Epithelial cell of esophagus (primary cell): Measurements from ENCODE around the gene B4GALNT3.
"Not testable (repeated sequence)": the region's sequence is repeated elsewhere in the genome, so short reads cannot be mapped to it uniquely, and the experiment has no call there.

ENCODE experiments used
- DNase-seq: peaks from one replicate; pipeline ENCODE4 v3.0.0; 2010; ENCODE audit warnings: low read depth
- H3K4me3 ChIP-seq: 2 replicates; pipeline ENCODE4 v1.5.1; 2011; ENCODE audit warnings: mild to moderate bottlenecking, low read length, control low read depth
- CTCF ChIP-seq: IDR thresholded peaks from 2 replicates; pipeline ENCODE4 v1.5.1; 2011; ENCODE audit warnings: low read depth, mild to moderate bottlenecking, low read length, control low read depth, inconsistent platforms; ENCODE audit not compliant: insufficient read depth; ENCODE audit errors: missing control alignments

Gene B4GALNT3

DNA sequence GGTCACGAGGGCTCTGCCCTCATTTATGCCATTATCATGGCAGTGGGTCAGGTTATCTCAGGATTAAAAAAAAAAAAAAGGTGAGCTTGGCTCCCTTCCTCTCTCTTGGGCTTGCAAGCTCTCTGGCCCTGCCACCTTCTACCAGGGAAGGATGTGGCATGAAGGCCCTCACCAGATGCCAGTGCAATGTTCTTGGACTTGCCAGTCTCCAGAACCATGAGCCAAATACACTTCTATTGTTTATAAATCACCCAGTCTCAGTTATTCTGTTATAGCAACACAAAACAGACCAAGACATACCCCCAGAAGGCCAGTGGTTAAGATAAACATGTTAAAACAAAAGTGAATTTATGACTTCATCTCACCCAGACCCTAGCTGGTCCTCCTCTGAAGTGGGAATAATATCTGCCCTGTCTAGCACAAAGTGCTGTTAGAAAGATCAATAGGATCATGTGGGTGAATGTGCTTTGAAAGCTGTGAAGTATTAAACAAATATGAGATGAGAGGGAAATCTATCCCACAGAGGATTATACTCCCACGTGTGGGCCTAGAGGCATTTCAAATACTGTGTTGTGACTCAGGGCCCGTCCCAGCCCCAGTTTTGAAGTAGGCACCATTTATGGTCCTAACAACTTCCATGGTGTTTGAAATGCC, 114.9 kb downstream of the B4GALNT3 start:
- DNase-seq = peak; percentile 90

GRCh38 chr12:575129-575502, 115.4 kb downstream of the B4GALNT3 start:
- no peak overlapping the region for H3K4me3 ChIP-seq
- DNase-seq = peak; percentile 85
- no peak for TF ChIP-seq CTCF

More for the DNA sequence above, 114.9 kb downstream of the B4GALNT3 start:
- no peak overlapping the region for H3K4me3 ChIP-seq
- TF ChIP-seq CTCF = no peak

GRCh38 chr12:575948-576614, 116.3 kb downstream of the B4GALNT3 start:
- peak; percentile 62 for TF ChIP-seq CTCF
- DNase-seq = peak; percentile 86
- H3K4me3 ChIP-seq = no peak overlapping the region

DNA sequence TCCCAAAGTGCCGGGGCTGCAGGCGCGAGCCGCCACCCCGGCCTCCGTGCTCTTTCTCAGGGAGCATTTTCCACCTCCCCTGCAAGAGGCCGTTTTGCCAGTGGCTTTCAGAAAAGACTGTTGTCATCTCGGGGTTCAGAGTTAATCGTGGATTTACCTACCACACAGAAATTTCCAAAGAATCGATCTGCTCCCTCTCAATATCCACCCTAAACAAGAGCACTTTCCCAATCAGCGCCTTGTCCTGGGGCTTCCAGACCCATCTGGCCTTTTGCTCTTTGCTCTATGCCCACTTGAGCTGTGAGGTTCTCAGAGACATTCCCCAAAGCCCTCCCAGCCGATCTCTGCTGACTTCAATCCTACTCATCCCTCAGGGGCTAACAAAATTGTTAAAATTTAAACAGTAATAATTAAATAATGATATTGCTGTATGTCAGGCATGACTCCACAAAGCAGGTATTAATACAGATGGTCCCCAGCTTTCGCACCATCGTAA, 116.9 kb downstream of the B4GALNT3 start:
- no peak for DNase-seq
- no peak for TF ChIP-seq CTCF
- H3K4me3 ChIP-seq = no peak overlapping the region

DNA sequence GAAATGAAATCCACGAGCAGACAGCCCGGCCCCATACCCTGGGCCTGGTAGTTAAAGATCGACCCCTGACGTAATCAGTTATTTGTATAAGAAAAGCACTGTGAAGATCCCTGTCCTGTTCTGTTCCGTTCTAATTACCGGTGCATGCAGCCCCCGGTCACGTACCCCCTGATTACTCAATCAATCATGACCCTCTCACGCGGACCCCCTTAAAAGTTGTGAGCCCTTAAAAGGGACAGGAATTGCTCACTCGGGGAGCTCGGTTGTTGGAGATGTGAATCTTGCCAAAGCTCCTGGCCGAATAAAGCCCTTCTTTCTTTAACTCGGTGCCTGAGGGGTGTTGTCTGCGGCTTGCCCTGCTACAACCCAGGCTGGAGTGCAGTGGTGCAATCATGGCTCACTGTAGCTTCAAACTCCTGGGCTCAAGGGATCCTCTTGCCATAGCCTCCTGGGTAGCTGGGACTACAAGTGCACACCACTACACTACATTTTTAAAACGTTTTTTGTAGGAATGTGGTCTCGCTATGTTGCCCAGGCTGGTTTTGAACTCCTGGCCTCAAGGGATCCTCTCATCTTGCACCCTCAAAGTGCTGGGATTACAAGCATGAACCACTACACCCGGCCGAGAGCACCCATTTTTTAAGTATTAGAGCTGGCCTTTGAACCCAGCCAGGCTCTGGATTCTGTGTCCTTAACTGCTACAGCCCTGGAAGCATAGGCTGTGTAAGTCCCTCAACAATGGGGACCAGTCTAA, 118.4 kb downstream of the B4GALNT3 start:
- not testable (repeated sequence) for H3K4me3 ChIP-seq

DNA sequence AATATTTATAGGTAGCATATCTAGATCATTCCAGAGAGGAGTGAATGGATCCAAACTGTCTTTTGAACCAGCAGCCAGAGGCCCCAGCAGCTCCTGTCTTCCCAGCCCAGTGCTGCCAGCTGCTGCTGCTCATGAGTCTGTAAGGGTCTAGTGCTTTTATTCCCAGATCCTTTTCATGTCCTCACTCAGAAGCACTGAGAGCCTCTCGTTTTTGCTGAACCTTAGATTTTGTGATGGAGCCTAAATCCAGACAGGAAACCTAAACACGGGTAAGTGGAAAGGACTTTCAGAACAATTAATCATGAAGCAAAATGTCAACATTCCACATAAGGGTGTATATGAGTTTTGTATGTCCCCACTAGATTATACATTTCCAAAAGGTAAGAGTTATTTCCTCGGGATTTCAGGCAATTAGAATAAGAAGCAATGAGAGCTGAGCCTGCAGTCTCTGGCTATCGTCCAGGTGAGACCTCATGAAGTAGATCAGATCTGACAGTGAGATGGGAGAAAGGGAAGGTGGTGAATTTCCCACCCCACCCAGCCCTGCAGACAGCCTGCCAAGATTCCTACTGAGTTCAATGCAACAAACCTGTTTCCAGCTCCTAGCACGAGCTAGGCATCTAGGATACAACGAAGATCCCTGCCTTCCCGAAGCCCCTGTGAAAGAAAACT, 119.1 kb downstream of the B4GALNT3 start:
- no peak for TF ChIP-seq CTCF
- no peak overlapping the region for H3K4me3 ChIP-seq
- peak; percentile 56 for DNase-seq

More for the DNA sequence above, 118.4 kb downstream of the B4GALNT3 start:
- DNase-seq = not testable (repeated sequence)

DNA sequence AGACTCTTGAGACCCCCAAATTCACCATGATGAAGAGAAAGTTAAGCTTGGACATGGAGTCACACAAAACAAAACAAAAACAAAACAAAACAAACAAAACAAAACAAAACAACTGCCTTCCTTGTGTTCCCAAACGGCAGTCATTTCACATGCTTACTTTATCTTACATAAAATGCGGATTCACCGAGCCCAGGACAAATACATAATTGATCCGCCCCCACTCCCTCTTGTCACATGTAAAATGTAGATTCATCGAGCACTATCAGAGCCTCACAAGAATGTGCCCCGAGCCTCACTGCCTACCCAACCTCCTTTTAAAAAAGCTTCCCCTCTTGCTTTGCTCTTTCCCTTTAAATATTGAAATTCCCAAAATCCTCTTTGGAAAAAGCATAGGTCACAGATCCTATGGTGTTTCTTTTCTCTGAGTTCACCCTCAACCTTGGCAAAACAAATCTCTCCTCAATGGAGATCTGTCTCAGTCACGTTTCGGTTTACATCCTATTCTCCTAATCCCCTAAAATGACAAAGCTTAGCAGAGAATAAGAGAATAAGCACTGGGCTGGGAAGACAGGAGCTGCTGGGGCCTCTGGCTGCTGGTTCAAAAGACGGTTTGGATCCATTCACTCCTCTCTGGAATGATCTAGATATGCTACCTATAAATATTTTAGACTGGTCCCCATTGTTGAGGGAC, 119.8 kb downstream of the B4GALNT3 start:
- TF ChIP-seq CTCF = no peak
- no peak for DNase-seq
- no peak overlapping the region for H3K4me3 ChIP-seq
